DND-41 (cell line): Measurements from ENCODE around the gene PLCB4.

Experiments used
- ATAC-seq: fragments of 200-7000 bp; cut with Tn5 transposase; 3 replicates; pipeline ENCODE4 v1.9.1; 2021; ENCODE audit warnings: low read depth; ENCODE audit not compliant: insufficient read depth
- DNase-seq: peaks from one replicate; pipeline ENCODE4 v3.0.0-alpha.2; 2020
- H2AFZ ChIP-seq: 2 replicates; pipeline ENCODE4 v1.6.0; 2012; ENCODE audit warnings: low read depth, low read length
- H3K27ac ChIP-seq: 2 replicates; pipeline ENCODE4 v1.5.1; 2012; ENCODE audit warnings: low read length, inconsistent platforms
- H3K27me3 ChIP-seq: fragments of 200-600 bp; sonication (generic); 2 replicates; pipeline ENCODE4 v1.6.0; 2012; ENCODE audit warnings: low read length, mild to moderate bottlenecking, inconsistent platforms; ENCODE audit not compliant: insufficient read depth, poor library complexity
- H3K36me3 ChIP-seq: 2 replicates; pipeline ENCODE4 v1.5.1; 2012; ENCODE audit warnings: low read length, inconsistent platforms; ENCODE audit not compliant: insufficient read depth
- H3K4me1 ChIP-seq: 2 replicates; pipeline ENCODE4 v1.5.1; 2012; ENCODE audit warnings: mild to moderate bottlenecking, low read length; ENCODE audit not compliant: insufficient read depth
- H3K4me2 ChIP-seq: 2 replicates; pipeline ENCODE4 v1.6.0; 2012; ENCODE audit warnings: mild to moderate bottlenecking, moderate library complexity, low read length, inconsistent platforms; ENCODE audit not compliant: insufficient read depth
- H3K4me3 ChIP-seq, 2 experiments: fragments of 200-600 bp in 1 of 2; shearing (Covaris generic) in 1 of 2; 2 replicates each; pipeline ENCODE4 v1.5.1; 2012 to 2016; ENCODE audit warnings: inconsistent platforms in 2 of 2, low read length in 2 of 2, mild to moderate bottlenecking in 2 of 2, low read depth in 1 of 2, moderate library complexity in 1 of 2
- H3K79me2 ChIP-seq: 2 replicates; pipeline ENCODE4 v1.6.0; 2012; ENCODE audit warnings: low read length, inconsistent platforms; ENCODE audit not compliant: insufficient read depth
- H3K9ac ChIP-seq: 2 replicates; pipeline ENCODE4 v1.6.0; 2012; ENCODE audit warnings: low read depth, mild to moderate bottlenecking, inconsistent platforms, low read length, moderate library complexity
- H3K9me3 ChIP-seq: 2 replicates; pipeline ENCODE4 v1.5.1; 2012; ENCODE audit warnings: low read length, moderate library complexity, mild to moderate bottlenecking, inconsistent platforms; ENCODE audit not compliant: insufficient read depth, severe bottlenecking
- H4K20me1 ChIP-seq: 2 replicates; pipeline ENCODE4 v1.6.0; 2012; ENCODE audit warnings: low read length; ENCODE audit not compliant: insufficient read depth
- EZH2 ChIP-seq: IDR thresholded peaks from 3 replicates; pipeline ENCODE4 v1.6.1; 2012; ENCODE audit warnings: borderline replicate concordance, low read depth, mild to moderate bottlenecking, moderate library complexity, low read length, inconsistent platforms; ENCODE audit not compliant: severe bottlenecking
- TF ChIP-seq, protein P1 (sequence below): IDR thresholded peaks from 2 replicates; pipeline ENCODE4 v1.5.1; 2012; ENCODE audit warnings: borderline replicate concordance, low read length, moderate library complexity, mild to moderate bottlenecking; ENCODE audit not compliant: poor library complexity, severe bottlenecking; ENCODE audit errors: extremely low read depth

The PLCB4 gene

DNA sequence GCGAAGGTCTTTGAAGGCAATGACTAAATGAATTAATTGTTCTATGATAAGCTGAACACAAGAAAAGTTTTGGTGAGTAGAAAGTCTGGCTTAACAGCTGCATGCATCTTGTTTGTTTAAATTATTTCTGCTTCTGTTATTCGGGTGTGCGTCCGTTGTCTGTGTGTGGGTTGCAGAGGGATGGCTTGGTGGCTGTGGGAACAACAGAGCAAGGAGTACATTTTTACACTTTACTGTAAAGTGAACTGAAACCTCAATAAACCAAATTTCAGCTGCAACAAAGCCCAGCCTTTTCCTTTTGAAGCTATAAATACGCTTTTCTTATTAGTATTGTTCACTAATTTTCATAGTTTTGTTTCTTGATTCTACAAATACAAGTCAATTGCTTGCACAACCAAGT, 442.0 kb downstream of the PLCB4 start:
- TF ChIP-seq, protein P1, sequence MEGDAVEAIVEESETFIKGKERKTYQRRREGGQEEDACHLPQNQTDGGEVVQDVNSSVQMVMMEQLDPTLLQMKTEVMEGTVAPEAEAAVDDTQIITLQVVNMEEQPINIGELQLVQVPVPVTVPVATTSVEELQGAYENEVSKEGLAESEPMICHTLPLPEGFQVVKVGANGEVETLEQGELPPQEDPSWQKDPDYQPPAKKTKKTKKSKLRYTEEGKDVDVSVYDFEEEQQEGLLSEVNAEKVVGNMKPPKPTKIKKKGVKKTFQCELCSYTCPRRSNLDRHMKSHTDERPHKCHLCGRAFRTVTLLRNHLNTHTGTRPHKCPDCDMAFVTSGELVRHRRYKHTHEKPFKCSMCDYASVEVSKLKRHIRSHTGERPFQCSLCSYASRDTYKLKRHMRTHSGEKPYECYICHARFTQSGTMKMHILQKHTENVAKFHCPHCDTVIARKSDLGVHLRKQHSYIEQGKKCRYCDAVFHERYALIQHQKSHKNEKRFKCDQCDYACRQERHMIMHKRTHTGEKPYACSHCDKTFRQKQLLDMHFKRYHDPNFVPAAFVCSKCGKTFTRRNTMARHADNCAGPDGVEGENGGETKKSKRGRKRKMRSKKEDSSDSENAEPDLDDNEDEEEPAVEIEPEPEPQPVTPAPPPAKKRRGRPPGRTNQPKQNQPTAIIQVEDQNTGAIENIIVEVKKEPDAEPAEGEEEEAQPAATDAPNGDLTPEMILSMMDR: no peak
- TF ChIP-seq EZH2: no peak
- H3K4me3 ChIP-seq: no peak overlapping the region

DNA sequence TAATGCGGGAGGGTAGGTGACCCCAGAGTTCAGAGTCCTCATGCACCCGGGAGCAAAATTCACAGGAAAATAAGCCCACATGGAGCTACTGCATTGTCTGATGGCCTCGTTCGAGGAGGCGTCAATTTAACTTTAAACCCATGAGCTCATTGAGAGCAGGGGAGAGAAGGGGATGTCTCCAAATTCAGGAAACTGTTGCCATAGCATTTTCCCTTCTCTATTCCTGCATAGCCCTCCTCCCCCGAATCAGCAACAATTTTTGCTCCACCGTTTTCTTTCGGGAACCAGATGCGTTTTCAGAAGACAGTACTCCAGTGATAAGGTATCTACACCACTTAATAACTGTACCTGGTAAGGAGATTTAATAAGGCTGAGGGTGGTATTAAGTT, 445.2 kb downstream of the PLCB4 start:
- Histone ChIP-seq H3K36me3 (no peaks in the 10 kb centered on the region), H3K27me3 (peaks cover 10% of the 10 kb centered on the region), H2AFZ (no peak overlapping the region), H4K20me1 (no peaks in the 10 kb centered on the region), H3K4me3 (no peak overlapping the region), H3K4me1 (no peaks in the 10 kb centered on the region), H3K4me2 (no peak overlapping the region), H3K9me3 (no peaks in the 10 kb centered on the region), H3K9ac (no peak overlapping the region), H3K27ac (no peak overlapping the region), H3K79me2 (no peaks in the 10 kb centered on the region)
- ATAC-seq (no peak), DNase-seq (no peak)
- no peak for TF ChIP-seq EZH2
- TF ChIP-seq, protein P1: no peak

More for the DNA sequence above, 442.0 kb downstream of the PLCB4 start:
- Histone ChIP-seq H2AFZ (no peak overlapping the region), H3K27ac (no peak overlapping the region), H3K79me2 (no peaks in the 10 kb centered on the region), H3K36me3 (no peaks in the 10 kb centered on the region), H4K20me1 (no peaks in the 10 kb centered on the region), H3K4me1 (no peaks in the 10 kb centered on the region), H3K9ac (no peak overlapping the region), H3K9me3 (no peaks in the 10 kb centered on the region), H3K27me3 (peaks cover 6% of the 10 kb centered on the region), H3K4me2 (no peak overlapping the region)
- ATAC-seq (no peak), DNase-seq (no peak)

DNA sequence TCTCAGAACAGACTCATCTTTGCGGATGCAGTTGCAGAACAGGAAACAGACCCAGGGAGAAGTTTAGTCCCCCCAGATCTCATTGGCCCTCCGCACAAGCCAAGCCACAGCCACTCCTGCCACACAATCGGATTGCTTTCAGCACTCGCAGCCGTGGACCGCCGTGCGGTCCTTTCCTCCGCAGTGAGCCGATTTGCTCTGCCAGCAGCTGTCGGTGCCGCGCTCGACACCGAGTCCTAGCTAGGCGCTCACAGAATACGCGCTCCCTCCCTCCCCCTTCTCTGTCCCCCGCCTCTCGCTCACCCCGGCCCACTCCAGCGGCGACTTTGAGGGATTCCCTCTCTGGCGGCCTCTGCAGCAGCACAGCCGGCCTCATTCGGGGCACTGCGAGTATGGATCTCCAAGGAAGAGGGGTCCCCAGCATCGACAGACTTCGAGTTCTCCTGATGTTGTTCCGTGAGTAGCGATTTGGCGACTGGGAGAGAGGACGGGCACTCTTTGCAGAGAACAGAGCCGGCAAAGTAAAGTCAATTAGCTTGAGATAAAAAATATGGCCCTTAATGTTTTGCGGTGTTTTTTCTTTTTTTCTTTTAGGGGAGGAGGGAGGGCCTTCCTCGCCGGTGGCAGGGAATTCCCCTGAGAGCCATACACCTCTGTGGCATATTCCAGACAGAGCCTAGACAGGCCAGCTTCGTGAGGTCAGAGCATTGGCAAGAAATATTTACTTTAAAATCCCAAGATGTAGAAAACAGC, 445.8 kb downstream of the PLCB4 start, which contains the start of gene LAMP5:
Gene LAMP5 (plus strand): TSS at position 130 of the 753 bp plus-strand sequence. CDS start 263 bp downstream, at position 393.
- no peaks in the 10 kb centered on the region for H3K36me3 ChIP-seq
- no peak for ATAC-seq
- no peak within 1 kb of the TSS for H2AFZ ChIP-seq
- H3K4me1 ChIP-seq: no peaks in the 10 kb centered on the region
- H3K27ac ChIP-seq: no peak within 1 kb of the TSS
- no peak for DNase-seq
- H3K4me3 ChIP-seq: no peak within 1 kb of the TSS
- no peak within 1 kb of the TSS for H3K9ac ChIP-seq
- no peak for TF ChIP-seq EZH2
- TF ChIP-seq, protein P1: no peak
- no peaks in the 10 kb centered on the region for H3K9me3 ChIP-seq
- no peaks in the 10 kb centered on the region for H3K79me2 ChIP-seq
- H3K4me2 ChIP-seq: no peak within 1 kb of the TSS
- H3K27me3 ChIP-seq: peaks cover 10% of the 10 kb centered on the region
- H4K20me1 ChIP-seq: no peaks in the 10 kb centered on the region
